ENCODE data around the gene SFXN5. TPM values are rescaled to one million over a fixed set of nuclear protein-coding genes. Genes with fewer than 3 reads are reported as not detected.

SFXN5 gene
- total and polyA plus RNA-seq, 2 donors = 9.2 to 11.8 TPM

- no peak overlapping the region for H3K27ac ChIP-seq (ENCODE audit: low read depth)
- no peak overlapping the region for H3K4me3 ChIP-seq (ENCODE audit: low read depth, low read length)
- DNase-seq (ENCODE audit: extremely low spot score) = no peak
- WGBS = 83% methylated on average over 7 of the region's 7 CpGs
- H3K36me3 ChIP-seq (ENCODE audit: insufficient read depth) = no peaks in the 10 kb centered on the region
- H3K4me1 ChIP-seq (ENCODE audit: insufficient read depth) = no peaks in the 10 kb centered on the region
Observed at GRCh38 chr2:72962911-72963310, 108.6 kb downstream of the SFXN5 start.

GRCh38 chr2:72961853-72962468, 109.6 kb downstream of the SFXN5 start:
- Histone ChIP-seq H3K4me1 (ENCODE audit: insufficient read depth) (no peaks in the 10 kb centered on the region), H3K27ac (ENCODE audit: low read depth) (no peak overlapping the region), H3K36me3 (ENCODE audit: insufficient read depth) (no peaks in the 10 kb centered on the region), H3K4me3 (ENCODE audit: low read depth, low read length) (no peak overlapping the region)
- WGBS = 82% methylated on average over 8 of the region's 8 CpGs
- DNase-seq (ENCODE audit: extremely low spot score) = no peak

- Histone ChIP-seq H3K4me1 (ENCODE audit: insufficient read depth) (no peaks in the 10 kb centered on the region), H3K27ac (ENCODE audit: low read depth) (no peak overlapping the region), H3K36me3 (ENCODE audit: insufficient read depth) (no peaks in the 10 kb centered on the region), H3K4me3 (ENCODE audit: low read depth, low read length) (no peak overlapping the region)
- 87% methylated on average over 27 of the region's 27 CpGs for WGBS
- DNase-seq (ENCODE audit: extremely low spot score) = no peak
Observed at GRCh38 chr2:72961036-72961720, 110.3 kb downstream of the SFXN5 start.

GRCh38 chr2:72959995-72960981, 111.2 kb downstream of the SFXN5 start:
- Histone ChIP-seq H3K4me3 (ENCODE audit: low read depth, low read length) (no peak overlapping the region), H3K27ac (ENCODE audit: low read depth) (no peak overlapping the region), H3K36me3 (ENCODE audit: insufficient read depth) (no peaks in the 10 kb centered on the region), H3K4me1 (ENCODE audit: insufficient read depth) (no peaks in the 10 kb centered on the region)
- 91% methylated on average over 26 of the region's 26 CpGs for WGBS
- DNase-seq (ENCODE audit: extremely low spot score) = no peak

- no peak for DNase-seq (ENCODE audit: extremely low spot score)
- Histone ChIP-seq H3K36me3 (ENCODE audit: insufficient read depth) (no peaks in the 10 kb centered on the region), H3K27ac (ENCODE audit: low read depth) (no peak overlapping the region), H3K4me1 (ENCODE audit: insufficient read depth) (no peaks in the 10 kb centered on the region), H3K4me3 (ENCODE audit: low read depth, low read length) (no peak overlapping the region)
- WGBS = 95% methylated on average over 8 of the region's 8 CpGs
Observed at GRCh38 chr2:72959554-72959953, 112.0 kb downstream of the SFXN5 start.

GRCh38 chr2:72958542-72959385, 112.7 kb downstream of the SFXN5 start:
- Histone ChIP-seq H3K27ac (ENCODE audit: low read depth) (no peak overlapping the region), H3K36me3 (ENCODE audit: insufficient read depth) (no peaks in the 10 kb centered on the region), H3K4me1 (ENCODE audit: insufficient read depth) (no peaks in the 10 kb centered on the region), H3K4me3 (ENCODE audit: low read depth, low read length) (no peak overlapping the region)
- WGBS = 94% methylated on average over 13 of the region's 13 CpGs
- DNase-seq (ENCODE audit: extremely low spot score) = no peak

- H3K36me3 ChIP-seq (ENCODE audit: insufficient read depth) = no peaks in the 10 kb centered on the region
- no peaks in the 10 kb centered on the region for H3K4me1 ChIP-seq (ENCODE audit: insufficient read depth)
- no peak overlapping the region for H3K27ac ChIP-seq (ENCODE audit: low read depth)
- WGBS = 90% methylated on average over 3 of the region's 3 CpGs
- H3K4me3 ChIP-seq (ENCODE audit: low read depth, low read length) = no peak overlapping the region
- DNase-seq (ENCODE audit: extremely low spot score) = no peak
Observed at GRCh38 chr2:72956936-72957335, 114.6 kb downstream of the SFXN5 start.

GRCh38 chr2:72956050-72956395, 115.5 kb downstream of the SFXN5 start:
- no peaks in the 10 kb centered on the region for H3K36me3 ChIP-seq (ENCODE audit: insufficient read depth)
- H3K4me3 ChIP-seq (ENCODE audit: low read depth, low read length) = no peak overlapping the region
- WGBS = 98% methylated on average over 2 of the region's 2 CpGs
- H3K4me1 ChIP-seq (ENCODE audit: insufficient read depth) = no peaks in the 10 kb centered on the region
- no peak overlapping the region for H3K27ac ChIP-seq (ENCODE audit: low read depth)
- DNase-seq (ENCODE audit: extremely low spot score) = no peak

- no peaks in the 10 kb centered on the region for H3K36me3 ChIP-seq (ENCODE audit: insufficient read depth)
- no peaks in the 10 kb centered on the region for H3K4me1 ChIP-seq (ENCODE audit: insufficient read depth)
- H3K4me3 ChIP-seq (ENCODE audit: low read depth, low read length) = no peak overlapping the region
- no peak overlapping the region for H3K27ac ChIP-seq (ENCODE audit: low read depth)
- DNase-seq (ENCODE audit: extremely low spot score) = no peak
- WGBS = 81% methylated on average over 24 of the region's 24 CpGs
Observed at GRCh38 chr2:72955228-72956049, 116.1 kb downstream of the SFXN5 start.

GRCh38 chr2:72954376-72955227, 116.9 kb downstream of the SFXN5 start:
- no peak for DNase-seq (ENCODE audit: extremely low spot score)
- WGBS = 79% methylated on average over 12 of the region's 12 CpGs
- H3K4me1 ChIP-seq (ENCODE audit: insufficient read depth) = no peaks in the 10 kb centered on the region
- H3K36me3 ChIP-seq (ENCODE audit: insufficient read depth) = no peaks in the 10 kb centered on the region
- no peak overlapping the region for H3K4me3 ChIP-seq (ENCODE audit: low read depth, low read length)
- H3K27ac ChIP-seq (ENCODE audit: low read depth) = no peak overlapping the region

GRCh38 chr2:72953976-72954375, 117.5 kb downstream of the SFXN5 start:
- WGBS = 82% methylated on average over 4 of the region's 4 CpGs
- no peak overlapping the region for H3K4me3 ChIP-seq (ENCODE audit: low read depth, low read length)
- no peaks in the 10 kb centered on the region for H3K4me1 ChIP-seq (ENCODE audit: insufficient read depth)
- DNase-seq (ENCODE audit: extremely low spot score) = no peak
- no peaks in the 10 kb centered on the region for H3K36me3 ChIP-seq (ENCODE audit: insufficient read depth)
- H3K27ac ChIP-seq (ENCODE audit: low read depth) = no peak overlapping the region

- 100% methylated on average over 1 of the region's 1 CpG for WGBS
- no peak overlapping the region for H3K4me3 ChIP-seq (ENCODE audit: low read depth, low read length)
- DNase-seq (ENCODE audit: extremely low spot score) = no peak
Observed at GRCh38 chr2:72953528-72953927, 118.0 kb downstream of the SFXN5 start.

More at GRCh38 chr2:72953528-72953927, 118.0 kb downstream of the SFXN5 start:
- H3K27ac ChIP-seq (ENCODE audit: low read depth) = no peak overlapping the region
- no peaks in the 10 kb centered on the region for H3K4me1 ChIP-seq (ENCODE audit: insufficient read depth)
- H3K36me3 ChIP-seq (ENCODE audit: insufficient read depth) = no peaks in the 10 kb centered on the region
